HG03045 (cell line): ENCODE results near the gene PSIP1.
"Not testable (repeated sequence)": the region's sequence is repeated elsewhere in the genome, so short reads cannot be mapped to it uniquely, and the experiment has no call there.

ENCODE experiments used
- ATAC-seq: cut with Tn5 transposase; IDR thresholded peaks from one replicate; pipeline ENCODE4 v1.9.1; 2021; ENCODE audit warnings: mild to moderate bottlenecking, moderate library complexity; ENCODE audit not compliant: unreplicated experiment

Gene PSIP1

DNA sequence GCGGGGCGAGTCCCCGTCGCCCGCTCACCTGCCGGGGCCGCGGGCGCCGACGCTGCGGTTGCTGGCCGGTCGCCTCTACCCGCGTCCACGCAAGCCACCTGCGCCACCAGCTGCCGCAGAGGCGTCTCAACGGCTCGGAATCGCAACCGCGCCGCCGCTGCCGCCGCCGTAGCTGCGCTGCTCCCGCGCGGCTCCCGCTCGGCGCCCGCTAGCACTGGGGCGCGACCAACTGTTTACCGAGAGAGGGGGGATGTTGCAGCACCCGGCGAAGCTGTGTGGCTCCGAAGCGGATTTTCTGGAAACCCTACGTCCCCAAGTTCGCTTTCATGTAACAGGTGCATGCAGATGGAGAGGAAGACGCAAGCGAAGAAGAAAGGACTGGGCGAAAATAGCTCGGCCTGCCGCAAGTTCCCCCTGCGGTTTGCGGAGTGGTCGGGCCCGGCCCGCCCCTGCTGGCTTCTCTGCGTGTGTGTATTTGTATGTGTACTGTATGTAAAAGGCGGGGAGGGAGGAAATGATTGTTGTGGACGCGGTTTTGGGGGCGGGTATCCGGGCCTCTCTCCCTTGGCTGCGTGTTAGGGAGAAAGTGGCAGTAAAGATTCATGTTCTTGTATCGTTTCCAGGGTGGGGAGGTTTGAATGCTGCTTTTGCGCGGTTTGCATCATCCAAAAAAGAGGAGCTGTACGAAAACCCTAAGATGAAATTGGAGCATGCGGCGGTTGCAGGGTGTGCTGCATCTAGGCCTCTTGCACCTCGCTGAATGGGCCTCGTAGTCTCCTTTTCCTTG lies at the start of gene PSIP1:
Gene PSIP1 (minus strand): TSS at position 182 of the 787 bp plus-strand sequence. CDS start 782 bp downstream, outside the sequence.
- peak; percentile 84 for ATAC-seq

DNA sequence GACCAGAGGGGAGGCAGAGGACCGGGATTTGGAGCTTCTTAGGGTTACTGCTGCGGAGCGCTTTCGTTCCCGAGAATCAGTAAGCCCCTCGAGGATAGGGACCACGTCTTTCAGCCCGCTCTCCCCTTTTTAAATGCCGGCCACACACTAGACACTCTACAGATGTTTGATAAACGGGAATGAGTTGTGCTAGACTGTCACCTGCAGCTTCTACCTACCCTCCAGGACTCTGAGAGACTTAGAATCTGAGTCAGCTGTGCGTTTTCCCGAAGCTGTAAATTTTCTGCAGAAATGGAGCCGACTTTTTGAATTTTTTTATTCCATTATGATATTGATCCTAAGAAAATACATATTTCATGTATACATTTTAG lies 42.7 kb upstream of the PSIP1 start:
- peak; percentile 23 for ATAC-seq

DNA sequence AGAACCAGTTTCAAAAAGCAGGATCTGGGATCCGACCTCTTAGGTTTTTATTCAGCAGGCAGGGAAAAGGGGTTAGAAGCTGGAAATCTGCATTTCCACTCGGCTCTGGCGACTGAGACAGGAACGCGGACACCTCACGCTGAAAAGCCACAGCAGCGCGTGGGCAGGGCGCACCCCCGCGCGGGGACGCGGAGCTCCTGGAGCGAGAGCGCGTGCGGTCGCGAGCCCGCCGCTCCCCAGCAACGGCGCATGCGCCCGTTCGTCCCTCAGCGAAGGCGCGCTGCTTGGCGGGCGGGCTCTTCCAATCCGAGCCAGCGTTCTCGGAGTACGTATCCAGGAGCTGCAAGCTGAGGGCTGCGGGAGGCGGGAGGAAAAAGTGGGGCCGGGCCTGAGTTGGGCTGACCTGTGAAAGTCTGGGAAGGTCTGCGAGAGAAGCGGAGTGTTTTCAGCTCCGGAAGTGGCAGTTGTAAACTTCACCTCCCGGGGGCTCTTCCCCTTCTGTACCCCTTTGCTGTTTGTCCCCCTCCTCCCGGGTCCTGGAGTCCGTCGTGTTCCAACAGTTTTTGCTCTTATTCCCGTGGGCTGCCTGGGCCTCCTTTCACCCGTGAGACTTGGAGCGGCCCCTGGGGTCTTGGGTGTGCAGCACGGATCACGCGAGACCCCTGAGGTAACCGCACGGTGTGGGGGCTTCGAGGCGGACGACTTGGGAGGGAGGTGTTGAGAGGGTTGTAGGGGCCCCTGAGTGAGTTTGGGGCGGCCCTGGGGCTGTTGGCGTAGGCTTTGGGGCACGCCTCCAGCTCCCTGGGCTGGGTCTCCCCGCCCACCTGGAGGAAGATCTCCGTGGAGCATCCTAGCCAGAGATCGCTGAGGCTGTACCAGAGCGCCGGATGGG lies 42.1 kb upstream of the PSIP1 start, which contains the start of gene CCDC171:
Gene CCDC171 (plus strand): TSS at position 408 of the 892 bp plus-strand sequence. CDS start 11,046 bp downstream, outside the sequence.
- peak; percentile 79 for ATAC-seq

DNA sequence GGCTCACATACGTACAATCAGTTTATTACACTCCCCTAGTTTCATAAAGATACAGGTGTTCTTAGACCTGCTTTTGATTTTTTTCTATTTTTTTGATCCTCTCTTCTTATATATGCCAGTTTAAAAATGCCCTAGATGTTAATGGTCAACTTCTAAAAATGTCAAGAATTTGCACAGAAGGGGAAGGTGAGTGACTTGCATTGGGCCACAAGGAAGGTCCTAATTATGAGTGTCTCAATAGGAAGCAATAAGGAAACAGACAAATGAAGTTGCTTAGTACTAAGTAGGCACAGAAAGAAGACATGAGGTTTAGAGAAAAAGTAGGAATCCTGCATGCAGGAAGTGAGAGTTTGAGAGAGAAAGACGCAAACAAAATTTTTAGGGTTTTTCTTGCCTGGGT lies 38.8 kb upstream of the PSIP1 start:
- no peak for ATAC-seq

DNA sequence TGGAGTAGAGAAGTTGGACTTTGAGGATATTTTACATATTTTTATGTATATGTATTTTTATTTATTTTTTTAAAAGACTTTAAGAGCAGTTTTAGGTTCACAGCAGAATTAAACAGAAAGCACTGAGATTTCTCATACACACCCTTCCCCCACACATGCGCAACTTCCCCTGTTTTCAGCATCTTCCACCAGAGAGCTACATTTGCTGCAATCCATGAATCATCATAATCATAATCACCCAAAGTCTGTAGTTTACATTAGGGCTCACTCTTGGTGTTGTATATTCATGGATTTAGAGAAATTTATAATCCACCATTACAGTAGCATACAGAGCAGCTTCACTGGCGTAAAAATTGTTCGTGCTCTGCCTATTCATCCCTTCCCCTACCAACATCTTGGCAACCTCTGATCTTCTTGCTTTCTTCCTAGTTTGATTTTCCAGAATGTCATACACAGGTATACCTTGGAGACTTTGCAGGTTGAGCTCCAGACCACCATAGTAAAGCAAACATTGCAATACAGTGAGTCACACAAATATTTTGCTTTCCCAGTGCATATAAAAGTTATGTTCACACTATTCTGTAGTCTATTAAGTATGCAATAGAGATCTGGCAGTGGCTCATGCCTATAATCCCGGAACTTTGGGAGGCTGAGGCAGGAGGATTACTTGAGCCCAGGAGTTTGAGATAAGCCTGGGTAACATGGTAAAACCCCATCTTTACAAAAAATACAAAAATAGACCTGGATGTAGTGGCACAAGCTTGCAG lies 32.5 kb upstream of the PSIP1 start:
- no peak for ATAC-seq

DNA sequence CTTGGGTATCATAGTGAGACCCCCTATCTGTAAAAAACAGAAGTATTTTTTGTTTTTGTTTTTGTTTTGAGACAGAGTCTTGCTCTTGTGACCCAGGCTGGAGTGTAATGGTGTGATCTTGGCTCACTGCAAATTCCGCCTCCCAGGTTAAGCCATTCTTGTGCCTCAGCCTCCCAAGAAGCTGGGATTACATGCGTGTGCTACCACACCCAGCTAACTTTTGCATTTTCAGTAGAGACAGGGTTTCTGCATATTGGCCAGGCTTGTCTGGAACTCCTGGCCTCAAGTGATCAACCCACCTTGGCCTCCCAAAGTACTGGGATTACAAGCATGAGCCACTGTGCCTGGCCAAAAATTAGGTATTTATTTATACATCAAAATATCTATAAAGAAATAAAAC lies 31.9 kb upstream of the PSIP1 start:
- no peak for ATAC-seq

DNA sequence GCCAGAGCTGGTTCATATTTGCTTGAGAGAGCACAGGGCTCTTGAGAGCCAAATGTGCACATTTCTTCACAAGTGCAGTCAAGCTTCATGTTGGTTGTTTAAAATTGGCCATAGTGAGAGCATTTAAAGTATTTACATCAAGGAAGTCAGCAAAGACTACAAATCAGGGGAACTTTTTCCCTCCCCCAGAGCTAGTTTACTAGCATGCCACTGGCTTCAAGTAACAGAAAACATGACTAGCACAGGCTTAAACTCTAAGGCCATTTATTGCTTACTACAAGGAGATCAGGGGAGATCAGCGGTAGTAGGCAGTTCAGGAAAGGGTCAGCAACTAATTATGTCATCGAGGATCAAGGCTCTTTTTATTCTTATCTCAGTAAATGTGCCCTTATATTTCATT lies 31.1 kb upstream of the PSIP1 start:
- ATAC-seq: no peak

DNA sequence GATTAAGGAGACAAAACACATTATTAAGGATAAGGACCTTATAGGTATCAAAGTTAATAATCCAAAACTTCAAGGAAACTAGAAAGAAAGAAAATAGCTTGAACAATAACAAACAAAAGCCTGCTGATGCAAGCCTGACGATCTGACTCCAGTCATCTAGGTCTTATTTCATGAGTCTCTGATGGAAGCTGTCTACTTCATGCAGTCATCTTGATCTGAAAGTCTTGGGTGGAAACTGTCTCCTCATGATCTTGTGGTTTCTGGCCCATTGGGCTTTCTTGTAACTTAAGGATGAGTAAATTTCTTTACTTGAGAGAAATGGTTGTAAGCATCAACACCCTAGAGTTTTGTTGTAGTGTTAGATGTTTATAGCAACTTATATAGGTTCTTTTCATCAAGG lies 20.6 kb upstream of the PSIP1 start:
- ATAC-seq: peak; percentile 55

DNA sequence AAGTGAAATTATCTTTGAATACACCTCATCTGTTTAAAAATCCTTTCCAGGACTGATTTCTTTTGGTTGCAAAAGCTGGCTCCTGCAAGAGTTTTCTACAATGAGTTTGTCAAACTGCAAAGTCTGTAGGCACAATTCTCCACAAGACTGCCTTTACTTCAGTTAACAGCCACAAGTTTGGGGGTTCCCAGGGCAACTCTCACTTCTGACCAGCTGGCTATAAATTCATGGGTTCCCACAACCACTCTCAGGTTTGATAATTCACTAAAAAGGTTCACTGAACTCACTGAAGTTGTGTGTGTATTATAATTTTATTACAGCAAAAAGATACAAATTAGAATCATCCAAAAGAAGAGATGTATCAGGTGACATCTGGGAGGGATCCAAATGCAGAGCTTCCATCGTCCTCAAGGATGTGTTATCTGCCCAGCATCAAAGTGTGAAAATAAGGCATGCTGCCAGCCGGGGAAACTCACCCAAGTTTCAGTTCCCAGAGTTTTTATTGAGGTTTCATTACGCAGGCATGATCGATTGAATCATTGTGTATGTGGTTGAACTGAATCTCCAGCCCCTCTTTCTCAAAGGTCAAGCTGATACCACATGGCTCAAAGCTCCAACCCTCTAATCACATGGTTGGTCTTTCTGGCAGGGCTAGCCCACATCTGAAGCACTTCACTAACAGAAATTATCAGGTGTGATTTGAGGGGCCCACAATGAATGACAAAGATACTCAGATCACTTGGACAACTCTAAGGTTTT lies 19.0 kb upstream of the PSIP1 start:
- ATAC-seq: peak; percentile 71

DNA sequence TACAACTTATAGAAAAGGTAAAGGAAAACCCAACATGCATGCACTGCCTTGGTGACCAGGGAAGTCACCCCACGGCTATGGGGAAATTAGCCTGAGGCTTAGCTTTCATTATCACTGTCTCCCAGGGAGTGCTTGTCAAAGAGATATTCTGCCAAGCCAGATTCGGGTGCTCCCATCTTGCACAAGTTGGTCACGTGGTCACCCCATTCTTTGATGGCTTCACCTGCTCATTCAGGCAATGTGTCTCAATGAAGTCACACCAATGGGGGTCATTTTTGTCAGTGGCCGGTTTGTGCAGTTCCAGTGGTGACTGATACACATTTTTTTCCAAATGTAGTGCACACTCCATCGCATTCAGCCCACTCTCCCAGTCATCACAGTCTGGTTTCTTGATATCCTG lies 16.3 kb upstream of the PSIP1 start:
- not testable (repeated sequence) for ATAC-seq

DNA sequence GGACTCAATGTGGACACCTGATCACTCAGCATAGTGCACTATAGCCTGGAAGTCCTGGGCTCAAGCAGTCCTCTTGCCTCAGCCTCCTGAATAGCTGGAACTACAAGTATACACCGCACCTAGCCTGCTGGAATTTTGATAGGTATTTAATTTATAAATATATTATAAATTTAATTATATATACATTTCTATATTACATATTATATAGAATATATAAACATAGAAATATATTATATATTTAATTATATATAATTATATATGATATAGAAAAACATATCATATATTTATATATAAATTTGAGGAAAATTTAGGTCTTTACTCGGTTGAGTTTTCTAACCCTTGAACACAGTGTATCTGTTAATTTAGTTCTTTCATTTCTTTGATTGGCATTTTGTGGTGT lies 15.2 kb upstream of the PSIP1 start:
- ATAC-seq: no peak

DNA sequence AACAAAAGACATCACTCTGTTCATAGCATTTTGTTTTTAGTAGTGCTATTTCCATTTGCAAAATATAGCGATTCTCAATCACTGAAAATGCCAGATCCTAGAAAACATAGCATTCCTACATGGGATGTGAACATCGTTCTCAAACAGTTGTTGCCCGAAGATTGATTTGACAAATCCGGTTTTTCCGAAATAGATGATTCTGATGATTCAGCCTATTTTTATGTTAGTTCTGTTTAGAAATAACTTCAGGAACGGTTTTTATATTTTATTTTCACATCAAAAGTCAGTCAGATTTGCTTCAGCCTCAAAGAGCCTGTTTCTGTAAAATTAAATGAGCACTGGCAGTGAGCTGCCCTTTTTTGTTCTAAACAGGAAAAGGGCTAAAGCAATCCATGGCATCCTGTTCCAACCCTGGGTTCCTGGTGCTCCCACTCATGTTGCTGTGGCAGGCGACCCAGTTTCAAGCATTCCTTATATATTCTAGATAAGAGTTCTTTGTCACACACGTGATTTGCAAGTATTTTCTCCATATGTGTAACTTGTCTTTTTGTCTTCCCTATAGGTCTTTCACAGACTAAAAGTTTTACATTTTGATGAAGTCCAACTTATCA lies 14.2 kb upstream of the PSIP1 start:
- ATAC-seq: no peak

DNA sequence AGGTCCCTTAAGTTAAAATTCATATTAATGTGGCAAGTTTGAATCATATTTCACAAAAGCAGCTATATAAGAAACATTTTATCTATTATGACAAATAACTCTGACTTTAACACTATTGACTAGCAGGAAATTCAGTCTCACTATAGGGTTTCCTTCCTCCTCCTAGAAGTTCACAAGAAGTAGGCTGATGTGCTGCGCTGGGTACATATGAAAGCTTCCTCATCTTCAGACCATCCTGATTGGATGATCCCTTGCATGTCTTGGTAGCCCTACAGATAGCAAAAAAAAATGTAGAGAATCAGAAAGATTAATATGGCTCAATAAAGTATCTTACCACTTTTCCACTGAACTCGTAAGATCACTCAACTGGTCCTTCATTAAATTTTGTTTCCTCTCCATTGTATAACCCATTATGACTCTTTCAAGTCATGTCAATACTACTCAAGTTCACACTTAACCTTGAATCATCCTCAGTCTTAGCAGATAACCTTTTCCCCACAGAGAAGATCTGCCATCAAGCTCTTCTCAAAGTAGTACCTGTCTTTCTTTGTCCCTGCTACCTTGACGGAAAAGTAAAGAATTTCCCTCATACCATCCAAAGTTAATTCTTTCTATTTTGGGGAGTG lies 11.5 kb upstream of the PSIP1 start:
- no peak for ATAC-seq

DNA sequence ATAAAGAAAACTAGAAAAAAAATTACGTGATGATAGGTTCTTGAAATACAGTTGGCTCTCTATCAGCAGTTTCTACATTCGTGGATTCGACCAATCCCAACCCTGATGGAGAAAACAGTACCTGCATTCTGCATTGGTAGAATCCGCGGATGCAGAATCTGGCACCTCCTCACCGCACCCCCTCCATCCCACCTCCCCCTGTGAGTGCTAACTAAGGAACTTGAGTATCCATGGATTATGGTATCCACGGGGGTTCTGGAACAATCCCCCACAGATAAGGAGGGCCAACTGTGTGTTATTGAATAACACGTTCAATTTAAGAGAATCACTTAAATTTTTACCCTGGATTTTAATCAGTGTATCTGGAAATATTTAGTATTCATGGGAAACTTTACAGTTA lies 10.5 kb upstream of the PSIP1 start:
- ATAC-seq: no peak

DNA sequence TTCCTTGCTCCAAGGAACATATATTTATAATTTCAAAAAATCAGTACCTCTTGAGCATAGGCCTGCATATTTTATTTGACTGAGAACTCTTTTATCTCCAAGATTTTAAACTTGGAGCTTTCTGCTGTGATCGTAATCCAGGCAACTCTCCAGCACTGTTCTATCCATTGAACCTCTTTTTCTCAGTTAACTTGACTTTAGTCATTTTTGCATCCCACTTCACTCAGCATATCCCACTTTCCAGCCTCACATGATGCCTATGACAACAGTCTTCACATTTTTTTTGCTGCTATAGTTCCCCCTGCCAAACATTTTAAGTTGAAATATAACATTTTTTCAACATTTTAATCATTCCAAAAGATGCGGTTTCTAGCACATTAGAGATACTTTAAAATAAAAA lies 9.1 kb upstream of the PSIP1 start:
- no peak for ATAC-seq

DNA sequence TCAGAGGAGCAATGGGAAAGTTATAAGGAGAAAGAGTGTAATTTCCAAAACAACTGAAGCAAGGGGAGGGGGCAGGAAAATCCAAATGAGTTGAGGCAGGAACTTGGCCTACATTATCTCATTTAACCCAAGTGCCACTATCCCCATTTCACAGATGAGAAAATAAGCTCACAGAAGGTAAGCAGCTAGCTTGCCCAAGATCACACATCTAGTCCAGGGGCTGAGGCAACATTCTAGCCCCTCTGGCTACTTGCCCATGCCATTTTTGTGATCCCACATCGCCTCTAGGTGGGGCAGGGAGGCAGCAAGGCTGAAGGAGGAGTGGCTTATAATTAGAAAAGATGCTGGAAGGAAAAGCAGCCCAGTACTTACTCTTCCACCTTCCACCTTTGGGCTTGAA lies 2.6 kb upstream of the PSIP1 start:
- no peak for ATAC-seq

DNA sequence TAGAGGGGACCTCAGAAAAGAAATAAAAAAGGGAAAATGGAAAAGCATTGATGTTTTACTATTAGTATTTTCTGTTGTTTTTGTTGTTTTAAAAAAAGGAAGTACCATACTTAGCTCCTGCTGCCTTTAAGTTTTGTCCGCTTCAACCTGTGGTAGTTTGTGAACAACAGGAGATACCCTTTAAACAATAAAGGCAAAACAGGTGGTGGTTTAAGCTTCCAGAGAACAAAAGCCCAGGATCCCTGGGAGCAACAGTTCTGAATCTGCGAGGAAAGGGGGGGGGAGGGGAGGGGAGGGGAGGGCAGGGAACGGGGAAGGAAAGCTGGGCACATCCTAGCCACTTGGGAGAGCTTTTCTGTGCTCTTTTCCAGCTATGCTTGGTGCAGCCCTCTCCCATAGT lies 2.1 kb upstream of the PSIP1 start:
- no peak for ATAC-seq

DNA sequence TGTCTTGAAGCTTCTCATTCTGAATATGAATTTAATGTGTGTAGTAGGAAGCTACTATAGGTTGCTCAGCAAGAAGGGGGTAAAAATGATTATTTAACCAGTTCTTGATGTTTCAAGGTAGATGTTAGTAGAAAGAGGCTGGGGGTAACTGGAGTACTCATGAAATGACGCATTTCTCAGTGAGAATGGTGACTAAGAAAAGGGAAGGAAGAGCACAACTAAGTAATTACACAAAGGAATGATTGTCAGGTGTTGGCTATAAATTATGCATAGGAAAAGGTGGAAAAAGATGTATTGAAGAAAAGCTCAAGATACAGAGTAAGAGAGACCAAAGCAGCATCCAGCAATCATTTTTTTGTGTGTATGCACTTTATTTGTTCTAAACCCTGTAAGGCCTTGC lies 1.4 kb upstream of the PSIP1 start:
- no peak for ATAC-seq

DNA sequence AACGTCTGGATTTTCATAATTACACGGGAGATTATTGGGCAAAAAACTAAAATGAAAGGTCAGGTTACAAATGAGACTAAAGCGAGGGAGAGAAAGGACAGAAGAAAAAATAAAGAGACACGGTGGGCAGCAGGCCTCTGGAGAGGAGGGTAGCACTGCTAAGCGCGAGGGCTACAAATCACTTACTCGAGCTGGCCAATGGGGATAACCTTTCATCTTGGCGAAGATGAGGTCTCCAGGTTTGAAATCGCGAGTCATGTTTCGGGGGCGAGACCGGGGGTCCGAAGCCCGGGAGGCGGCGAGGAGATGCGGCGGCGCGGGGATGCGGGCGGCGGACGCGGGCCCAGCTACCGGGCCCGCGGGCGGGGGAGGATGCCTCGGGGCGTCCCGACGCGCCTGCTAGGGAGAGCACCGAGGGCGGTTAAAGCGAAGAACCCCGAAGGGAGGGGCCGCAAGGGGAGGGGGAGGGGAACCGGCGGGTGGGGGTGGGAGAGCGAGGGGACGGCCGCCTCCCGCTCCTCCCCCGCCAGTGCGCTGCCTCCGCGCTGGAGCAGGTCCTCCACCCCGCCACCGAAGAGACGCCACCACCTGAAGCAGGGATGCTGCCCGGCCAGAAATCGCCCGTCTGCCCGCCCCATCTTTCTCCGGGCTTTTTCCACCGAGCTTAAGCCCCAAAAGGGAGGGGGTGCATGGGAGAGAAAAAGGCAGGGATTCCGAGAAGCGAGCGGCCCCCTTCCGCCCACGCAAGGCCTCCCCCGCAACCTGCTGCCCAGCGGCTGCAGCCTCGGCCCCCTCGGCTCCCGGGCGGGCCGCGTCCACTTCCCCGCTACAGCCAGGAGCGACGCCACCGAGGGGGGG lies 610 bp downstream of the PSIP1 start:
- ATAC-seq: peak; percentile 55
